ENCODE results near the gene MLIP.
A peak's percentile ranks its signal among the peaks of the same experiment; 100 is the strongest.

DNA sequence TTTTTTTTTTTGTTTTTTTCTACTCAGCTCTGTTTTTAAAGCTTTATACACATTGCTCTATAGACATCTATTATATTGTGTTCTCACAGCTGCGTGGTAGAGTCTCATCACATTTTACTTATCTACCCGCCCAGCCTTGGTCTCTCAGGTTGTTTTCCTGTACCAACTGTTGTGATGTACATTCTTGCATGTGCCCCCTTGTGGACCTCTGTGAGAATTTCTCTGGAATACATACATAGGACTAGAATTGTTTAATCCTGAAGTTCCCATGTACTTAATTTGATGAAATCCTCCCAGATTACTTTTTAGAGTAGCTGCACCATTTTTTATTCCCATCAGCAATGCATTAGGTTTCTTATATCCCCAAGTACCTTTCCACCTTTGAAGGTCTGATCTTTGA is 156.6 kb downstream of the MLIP start:
- TF ChIP-seq, protein P1, sequence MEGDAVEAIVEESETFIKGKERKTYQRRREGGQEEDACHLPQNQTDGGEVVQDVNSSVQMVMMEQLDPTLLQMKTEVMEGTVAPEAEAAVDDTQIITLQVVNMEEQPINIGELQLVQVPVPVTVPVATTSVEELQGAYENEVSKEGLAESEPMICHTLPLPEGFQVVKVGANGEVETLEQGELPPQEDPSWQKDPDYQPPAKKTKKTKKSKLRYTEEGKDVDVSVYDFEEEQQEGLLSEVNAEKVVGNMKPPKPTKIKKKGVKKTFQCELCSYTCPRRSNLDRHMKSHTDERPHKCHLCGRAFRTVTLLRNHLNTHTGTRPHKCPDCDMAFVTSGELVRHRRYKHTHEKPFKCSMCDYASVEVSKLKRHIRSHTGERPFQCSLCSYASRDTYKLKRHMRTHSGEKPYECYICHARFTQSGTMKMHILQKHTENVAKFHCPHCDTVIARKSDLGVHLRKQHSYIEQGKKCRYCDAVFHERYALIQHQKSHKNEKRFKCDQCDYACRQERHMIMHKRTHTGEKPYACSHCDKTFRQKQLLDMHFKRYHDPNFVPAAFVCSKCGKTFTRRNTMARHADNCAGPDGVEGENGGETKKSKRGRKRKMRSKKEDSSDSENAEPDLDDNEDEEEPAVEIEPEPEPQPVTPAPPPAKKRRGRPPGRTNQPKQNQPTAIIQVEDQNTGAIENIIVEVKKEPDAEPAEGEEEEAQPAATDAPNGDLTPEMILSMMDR (IDR thresholded peaks at IDR 0.05; ENCODE audit: control extremely low read depth in 1 of 3, insufficient read depth in 1 of 3, low read depth in 1 of 3, low read length in 3 of 3) = peak in 2 of 3 experiments; percentile 38 to 46; a peak in 3 of 4 replicates
- TF ChIP-seq RFX5 (IDR thresholded peaks at IDR 0.05; ENCODE audit: borderline replicate concordance, low read depth, low read length) (no peak), BACH1 (IDR thresholded peaks at IDR 0.05; ENCODE audit: low read length) (no peak), BRCA1 (IDR thresholded peaks at IDR 0.05; ENCODE audit: low read depth, low read length) (no peak), POLR2A (IDR thresholded peaks at IDR 0.05; ENCODE audit: control extremely low read depth in 1 of 2, low read depth in 2 of 2, low read length in 2 of 2) (no peak), TBP (IDR thresholded peaks at IDR 0.05; ENCODE audit: low read depth, low read length) (no peak), KDM1A (IDR thresholded peaks at IDR 0.05; ENCODE audit: borderline replicate concordance, low read length) (no peak), EZH2 (IDR thresholded peaks at IDR 0.05; ENCODE audit: low read depth, low read length, severe bottlenecking) (no peak), EP300 (IDR thresholded peaks at IDR 0.05; ENCODE audit: borderline replicate concordance in 1 of 2, low read depth in 2 of 2, low read length in 2 of 2) (no peak), SP1 (IDR thresholded peaks at IDR 0.05; ENCODE audit: low read depth, low read length) (no peak), TAF1 (IDR thresholded peaks at IDR 0.05; ENCODE audit: low read depth, low read length) (no peak)
- TF ChIP-seq, protein P2, sequence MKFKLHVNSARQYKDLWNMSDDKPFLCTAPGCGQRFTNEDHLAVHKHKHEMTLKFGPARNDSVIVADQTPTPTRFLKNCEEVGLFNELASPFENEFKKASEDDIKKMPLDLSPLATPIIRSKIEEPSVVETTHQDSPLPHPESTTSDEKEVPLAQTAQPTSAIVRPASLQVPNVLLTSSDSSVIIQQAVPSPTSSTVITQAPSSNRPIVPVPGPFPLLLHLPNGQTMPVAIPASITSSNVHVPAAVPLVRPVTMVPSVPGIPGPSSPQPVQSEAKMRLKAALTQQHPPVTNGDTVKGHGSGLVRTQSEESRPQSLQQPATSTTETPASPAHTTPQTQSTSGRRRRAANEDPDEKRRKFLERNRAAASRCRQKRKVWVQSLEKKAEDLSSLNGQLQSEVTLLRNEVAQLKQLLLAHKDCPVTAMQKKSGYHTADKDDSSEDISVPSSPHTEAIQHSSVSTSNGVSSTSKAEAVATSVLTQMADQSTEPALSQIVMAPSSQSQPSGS (IDR thresholded peaks at IDR 0.05; ENCODE audit: low read length) = no peak
